Tibial nerve (tissue), 4 donors: ENCODE data around the gene KLF13. TPM values are rescaled to one million over a fixed set of nuclear protein-coding genes. Genes with fewer than 3 reads are reported as not detected.
A peak's percentile ranks its signal among the peaks of the same experiment; 100 is the strongest.

Experiments
- DNase-seq, 2 donors: peaks; one replicate each; pipeline ENCODE4 v3.0.0-alpha.2; 2019; ENCODE audit warnings: low spot score in 2 of 2
- H3K27ac ChIP-seq, 4 donors: fragments of 200-600 bp; sonication (generic) in 3 of 4; one replicate each; pipeline ENCODE4 v1.5.1; 2017 to 2019; ENCODE audit warnings: mild to moderate bottlenecking in 1 of 4
- H3K27me3 ChIP-seq, 2 donors: fragments of 200-600 bp; sonication (generic) in 1 of 2; one replicate each; pipeline versions ENCODE4 v1.5.1 to v1.6.0; 2017 to 2019
- H3K36me3 ChIP-seq, 3 donors: fragments of 200-600 bp; sonication (generic); one replicate each; pipeline ENCODE4 v1.5.1; 2018 to 2019
- H3K4me1 ChIP-seq, 4 donors: fragments of 200-600 bp; sonication (generic) in 3 of 4; one replicate each; pipeline ENCODE4 v1.5.1; 2017 to 2019
- H3K4me3 ChIP-seq, 4 donors: fragments of 200-600 bp; sonication (generic) in 3 of 4; one replicate each; pipeline ENCODE4 v1.5.1; 2017 to 2019; ENCODE audit warnings: mild to moderate bottlenecking in 1 of 4, moderate library complexity in 1 of 4
- H3K9me3 ChIP-seq, 4 donors: fragments of 200-600 bp; sonication (generic) in 3 of 4; one replicate each; pipeline ENCODE4 v1.5.1; 2017 to 2019
- CTCF ChIP-seq, 5 experiments: fragments of 200-600 bp in 3 of 5; fragments of 450-650 bp in 2 of 5; sonication (generic) in 3 of 5; IDR thresholded peaks; one replicate each; pipeline ENCODE4 v1.5.1; 2016 to 2019; ENCODE audit warnings: antibody characterized with exemption in 5 of 5, mild to moderate bottlenecking in 3 of 5, moderate library complexity in 2 of 5
- EP300 ChIP-seq, 2 donors: sonication (generic); formaldehyde crosslinking; IDR thresholded peaks; one replicate each; pipeline ENCODE4 v1.6.1; 2017; ENCODE audit warnings: antibody characterized with exemption in 2 of 2, mild to moderate bottlenecking in 1 of 2
- POLR2A ChIP-seq, 2 donors: fragments of 450-650 bp; IDR thresholded peaks; one replicate each; pipeline ENCODE4 v1.6.1; 2017; ENCODE audit warnings: antibody characterized with exemption in 2 of 2, mild to moderate bottlenecking in 2 of 2, moderate library complexity in 2 of 2
- WGBS, 2 donors: methylation state at CpG; one replicate each; pipeline ENCODE4 v1.1.5; 2018; 5-methylcytosine and 5-hydroxymethylcytosine counted together
- total RNA-seq, 4 donors: library from RNA; depleted of rRNA; stranded (reverse); fragments of >200 nt; gene quantifications; one replicate each; pipeline ENCODE4 v1.1.0, GENCODE V29; 2016

Gene KLF13
- total RNA-seq, 4 donors from 2014 or later: 61.2 to 77.9 (median 75.1) TPM

- Histone ChIP-seq H3K4me3 (no peak overlapping the region), H3K9me3 (no peaks in the 10 kb centered on the region), H3K36me3 (no peaks in the 10 kb centered on the region), H3K27me3 (no peaks in the 10 kb centered on the region), H3K4me1 (peaks cover 0 to 43% (median 26%) of the 10 kb centered on the region in 4 donors), H3K27ac (peak overlapping the region; percentile 42 to 90 (median 82))
- 65 to 70% methylated on average over 18 to 21 of the region's 21 CpGs for WGBS, 2 donors
- TF ChIP-seq POLR2A (IDR thresholded peaks at IDR 0.05) (no peak), CTCF (IDR thresholded peaks at IDR 0.05) (no peak), EP300 (IDR thresholded peaks at IDR 0.05) (no peak)
- DNase-seq: no peak
These were observed 71.4 kb downstream of the KLF13 start for GRCh38 chr15:31397851-31398661.

DNA sequence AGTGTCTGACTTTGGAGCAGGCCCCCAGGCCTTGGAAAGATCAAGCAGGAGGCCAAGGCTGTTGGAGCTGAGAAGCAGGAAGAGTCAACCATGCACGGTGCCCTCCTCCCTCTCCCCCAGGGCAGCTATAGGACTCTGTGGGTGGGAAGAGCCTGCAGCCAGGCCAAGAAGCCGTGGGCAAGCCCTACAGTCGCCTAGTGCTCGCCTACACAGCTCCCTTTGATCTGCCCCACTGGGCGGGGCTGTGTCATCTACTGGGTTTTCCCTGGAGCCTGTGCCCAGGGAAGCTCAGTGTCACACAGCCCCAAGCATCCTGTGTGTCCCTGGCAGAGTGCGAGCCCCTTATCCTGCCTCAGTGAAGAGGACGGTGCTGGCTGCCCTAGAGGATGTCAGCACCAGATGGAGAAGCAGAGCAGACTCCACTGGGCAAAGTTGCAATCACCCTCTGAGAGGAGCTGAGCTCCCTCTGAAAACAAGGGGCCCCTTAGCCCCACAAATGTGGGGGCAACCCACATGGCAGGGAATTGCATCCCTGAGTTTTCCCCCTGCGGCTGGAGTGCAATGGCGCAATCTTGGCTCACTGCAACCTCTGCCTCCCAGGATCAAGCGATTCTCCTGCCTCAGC is 72.2 kb downstream of the KLF13 start:
- TF ChIP-seq POLR2A (IDR thresholded peaks at IDR 0.05) (no peak), CTCF (IDR thresholded peaks at IDR 0.05) (no peak), EP300 (IDR thresholded peaks at IDR 0.05) (no peak)
- Histone ChIP-seq H3K27me3 (no peaks in the 10 kb centered on the region), H3K4me3 (no peak overlapping the region), H3K36me3 (no peaks in the 10 kb centered on the region), H3K9me3 (no peaks in the 10 kb centered on the region), H3K27ac (peak overlapping the region; percentile 42 to 90 (median 82)), H3K4me1 (peaks cover 0 to 40% (median 23%) of the 10 kb centered on the region in 4 donors)
- no peak for DNase-seq
- WGBS, 2 donors: 74 to 90% methylated on average over 3 to 9 of the region's 10 CpGs

- DNase-seq: no peak
- Histone ChIP-seq H3K4me3 (no peak overlapping the region), H3K9me3 (no peaks in the 10 kb centered on the region), H3K36me3 (no peaks in the 10 kb centered on the region), H3K27me3 (no peaks in the 10 kb centered on the region), H3K27ac (peak overlapping the region in 1 of 4 donors; percentile 36), H3K4me1 (peaks cover 0 to 40% (median 23%) of the 10 kb centered on the region in 4 donors)
- TF ChIP-seq POLR2A (IDR thresholded peaks at IDR 0.05) (no peak), EP300 (IDR thresholded peaks at IDR 0.05) (no peak), CTCF (IDR thresholded peaks at IDR 0.05) (no peak)
- WGBS, 2 donors: 78 to 85% methylated on average over 7 to 8 of the region's 8 CpGs
These were observed 73.0 kb downstream of the KLF13 start for GRCh38 chr15:31399544-31400171.

DNA sequence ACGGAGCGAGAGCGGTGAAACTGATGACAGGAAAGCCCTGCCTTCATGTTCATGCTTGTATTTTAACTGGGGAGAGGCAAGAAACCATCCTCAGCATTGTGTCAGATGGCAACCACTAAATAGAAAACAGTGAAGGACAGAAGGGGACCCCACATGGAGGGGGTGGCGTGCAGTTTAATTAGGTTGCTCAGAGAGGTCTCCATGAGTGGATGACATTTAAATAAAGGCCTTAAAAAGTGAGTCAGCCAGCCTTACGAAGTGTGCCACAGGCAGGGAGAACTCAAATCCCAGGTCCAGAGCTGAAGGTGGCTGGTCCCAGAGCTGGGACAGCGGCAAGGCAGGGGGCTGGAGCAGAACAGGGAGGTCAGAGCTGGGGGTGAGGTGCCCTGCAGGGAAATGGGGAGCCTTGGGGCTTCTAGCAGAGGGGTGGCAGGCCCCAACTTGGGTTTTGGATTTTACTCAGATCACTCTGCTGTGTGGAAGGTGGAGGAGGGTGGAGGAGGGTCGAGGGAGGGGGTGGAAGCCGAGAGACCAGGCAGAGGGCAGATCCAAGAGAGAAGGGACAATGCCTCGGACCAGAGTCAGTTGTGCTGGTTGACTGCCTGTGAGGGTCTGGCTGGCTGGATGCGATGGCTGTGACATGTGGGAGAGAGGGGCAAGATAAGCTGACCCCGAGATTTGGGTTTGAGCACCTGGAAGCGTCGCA is 73.7 kb downstream of the KLF13 start:
- Histone ChIP-seq H3K9me3 (no peaks in the 10 kb centered on the region), H3K36me3 (no peaks in the 10 kb centered on the region), H3K4me3 (no peak overlapping the region), H3K4me1 (peaks cover 0 to 40% (median 23%) of the 10 kb centered on the region in 4 donors), H3K27ac (peak overlapping the region in 1 of 4 donors; percentile 10), H3K27me3 (no peaks in the 10 kb centered on the region)
- DNase-seq: no peak
- no peak for TF ChIP-seq POLR2A (IDR thresholded peaks at IDR 0.05)
- no peak for TF ChIP-seq EP300 (IDR thresholded peaks at IDR 0.05)
- no peak for TF ChIP-seq CTCF (IDR thresholded peaks at IDR 0.05)
- 92 to 93% methylated on average over 13 of the region's 13 CpGs for WGBS, 2 donors
